HG03432 (cell line): ENCODE measurements around the gene C2CD5.
A peak's percentile ranks its signal among the peaks of the same experiment; 100 is the strongest.
"Not testable (repeated sequence)": the region's sequence is repeated elsewhere in the genome, so short reads cannot be mapped to it uniquely, and the experiment has no call there.

Source experiments
- ATAC-seq: cut with Tn5 transposase; IDR thresholded peaks from one replicate; pipeline ENCODE4 v1.9.1; 2021; ENCODE audit warnings: mild to moderate bottlenecking, moderate library complexity; ENCODE audit not compliant: unreplicated experiment

C2CD5 gene

DNA sequence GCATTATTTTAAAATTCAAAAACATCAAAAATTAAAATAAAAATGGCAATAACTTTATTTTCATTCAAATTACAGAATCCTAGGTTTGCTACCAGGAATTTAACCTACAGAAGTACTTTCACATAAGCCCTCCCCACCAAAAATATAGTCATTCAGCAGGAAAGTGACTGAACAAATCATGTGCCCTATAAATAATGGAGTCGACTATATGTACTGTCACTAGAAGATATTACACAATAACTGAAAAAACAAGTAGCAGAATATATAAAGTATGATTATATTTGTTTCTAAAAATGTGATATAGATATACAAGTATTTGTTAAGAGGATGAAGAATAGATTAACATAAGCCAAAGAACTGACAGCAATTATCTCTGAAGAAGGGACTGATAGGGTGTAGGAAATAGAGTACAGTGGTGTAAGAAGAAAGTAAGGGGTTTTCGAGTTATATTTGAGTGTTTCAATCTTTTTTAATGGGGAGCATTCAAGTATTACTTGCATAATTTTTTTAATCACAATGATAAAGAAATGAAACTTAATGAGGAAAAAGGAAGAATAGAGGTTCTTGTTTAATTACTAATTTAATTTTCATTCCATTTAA is 7.9 kb downstream of the C2CD5 start:
- ATAC-seq: no peak

DNA sequence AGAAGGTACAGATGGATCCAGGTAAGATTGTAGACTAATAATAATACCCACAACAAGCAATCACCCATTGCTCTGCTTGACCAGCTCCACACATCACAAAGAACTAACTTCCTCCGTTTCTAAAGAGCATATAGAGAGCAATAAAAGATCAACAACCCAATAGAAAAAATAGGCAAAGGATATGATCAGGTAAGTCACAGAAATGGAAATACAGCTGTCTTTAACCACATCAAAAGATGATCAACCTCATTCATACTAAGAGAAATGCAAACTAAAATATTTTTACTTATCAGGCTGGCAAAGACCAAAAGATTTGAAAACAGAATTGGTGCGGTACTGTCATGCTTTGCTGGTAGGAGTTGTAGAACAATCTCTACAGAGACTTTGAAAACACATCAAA is 8.9 kb downstream of the C2CD5 start:
- ATAC-seq: no peak

DNA sequence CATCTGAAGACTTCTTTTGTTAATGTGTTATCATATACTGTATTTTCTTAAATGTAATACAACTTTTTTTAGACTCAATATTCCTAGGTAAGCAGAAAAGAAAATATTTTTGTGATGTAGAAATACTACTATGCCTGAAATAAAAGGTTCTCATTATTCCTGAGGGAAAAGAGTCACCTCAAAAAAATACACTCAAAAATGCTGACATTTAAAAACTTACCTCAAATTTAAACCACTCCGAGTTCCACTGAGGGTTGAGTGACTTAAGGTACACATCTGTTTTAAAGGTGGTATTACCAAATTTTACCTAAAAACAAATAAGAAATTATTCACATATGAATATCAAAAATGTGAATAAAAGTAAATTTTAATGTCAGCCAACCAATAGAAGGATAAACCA is 9.3 kb downstream of the C2CD5 start:
- ATAC-seq: no peak

DNA sequence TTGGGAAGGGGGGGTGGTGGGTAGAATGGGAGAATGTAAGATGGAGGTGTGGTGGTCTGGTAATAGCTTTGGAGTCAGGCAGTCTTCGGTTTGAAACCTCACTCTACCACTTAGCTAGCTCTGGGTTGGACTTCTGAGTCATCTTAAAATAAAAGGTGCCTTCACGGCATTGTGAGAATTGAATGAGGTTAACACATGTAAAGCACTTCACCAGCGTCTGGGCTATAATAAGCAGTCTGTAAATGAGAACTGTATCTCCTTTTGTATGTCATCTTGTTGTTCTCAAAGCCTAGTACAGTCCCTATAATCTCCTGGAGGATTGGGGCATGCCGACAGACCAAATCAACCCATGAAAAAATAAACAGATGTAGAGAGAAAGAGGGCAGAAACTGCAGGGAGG is 11.2 kb downstream of the C2CD5 start:
- ATAC-seq: no peak

DNA sequence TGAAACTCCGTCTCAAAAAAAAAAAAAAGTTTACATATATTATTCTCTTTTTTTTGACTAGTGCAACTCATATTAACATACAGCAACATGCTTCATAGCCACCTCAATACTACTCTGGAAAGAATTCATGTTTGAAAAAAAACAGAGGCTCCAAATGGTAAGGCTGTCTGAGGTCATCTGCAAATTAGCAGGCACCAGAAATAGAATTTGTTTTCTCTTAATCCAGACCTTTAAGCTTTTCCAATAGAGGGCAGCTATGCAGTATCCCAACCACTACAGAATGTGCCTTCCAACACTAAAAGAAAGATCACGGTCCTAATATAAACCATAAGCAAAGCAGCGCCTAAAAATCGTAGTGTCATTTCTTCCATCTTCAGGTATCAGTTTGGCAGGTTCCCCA is 12.0 kb downstream of the C2CD5 start:
- no peak for ATAC-seq

DNA sequence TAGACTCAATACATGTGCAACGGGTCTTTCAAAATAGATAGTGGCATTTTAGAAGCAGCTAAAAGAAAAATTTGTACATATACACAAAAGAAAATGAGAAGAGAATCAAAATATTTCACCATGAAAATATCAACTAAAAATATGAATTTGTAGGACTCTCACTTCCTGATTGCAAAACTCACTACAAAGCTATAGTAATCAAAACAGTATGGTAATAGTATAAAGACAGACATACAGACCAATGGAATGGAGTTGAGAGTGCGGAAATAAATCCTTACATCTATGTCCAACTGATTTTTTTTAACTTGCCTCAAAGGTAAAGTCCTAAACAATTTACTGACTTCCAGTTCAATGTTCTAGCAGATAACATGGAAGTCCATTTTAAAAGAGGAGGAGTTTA is 13.1 kb downstream of the C2CD5 start:
- no peak for ATAC-seq

DNA sequence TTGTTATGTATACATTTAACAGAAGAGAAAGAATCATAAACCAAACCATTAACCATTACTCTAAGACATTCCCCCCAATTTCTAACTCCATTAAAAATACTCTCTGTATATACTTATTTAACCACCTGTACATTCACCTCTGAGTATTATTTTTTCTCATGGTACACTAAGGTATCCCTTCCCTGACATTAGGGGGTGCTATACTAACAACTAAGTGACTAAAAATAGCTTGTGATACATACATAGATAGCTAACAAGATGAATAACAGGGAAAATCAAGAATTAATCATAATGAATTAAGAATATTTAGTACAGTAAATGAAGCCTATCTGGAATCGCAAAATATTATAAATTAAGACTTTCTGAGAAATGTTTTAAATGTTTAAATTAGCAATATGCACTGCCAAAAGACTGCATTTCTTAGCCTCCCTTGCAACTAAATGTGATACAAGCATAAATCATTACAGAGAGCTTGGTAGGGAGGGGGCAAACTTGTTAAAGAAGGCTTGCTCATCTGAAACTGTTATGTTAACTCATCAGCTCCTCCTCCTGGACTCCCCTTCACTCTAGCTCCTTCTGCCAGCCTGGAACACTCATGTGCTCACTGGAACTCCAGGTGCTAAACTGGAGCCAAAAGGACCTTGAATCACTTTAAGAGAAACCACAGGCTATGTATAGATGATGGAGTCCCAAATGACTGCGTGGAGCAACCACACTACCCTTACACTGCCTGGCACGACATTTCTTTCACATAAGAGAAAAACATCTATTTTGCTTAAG is 14.9 kb downstream of the C2CD5 start:
- peak; percentile 85 for ATAC-seq

DNA sequence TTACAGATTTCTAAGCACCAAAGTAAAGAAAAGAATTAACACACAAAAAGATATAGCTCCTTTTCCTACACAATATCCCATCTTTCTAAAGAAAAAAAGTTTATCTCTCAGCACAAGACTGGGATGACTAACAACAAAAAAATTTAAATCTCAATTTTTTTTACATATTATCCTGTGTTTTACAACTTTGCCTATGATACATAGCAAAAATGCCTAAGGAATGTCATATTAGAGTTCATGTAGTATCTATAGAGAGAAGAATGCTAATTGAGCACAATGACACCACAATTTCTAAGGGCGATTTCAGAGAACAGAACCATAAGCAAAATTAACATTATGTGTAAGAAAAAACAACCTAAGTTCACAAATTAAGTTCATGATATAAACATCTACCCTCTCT is 16.3 kb downstream of the C2CD5 start:
- ATAC-seq: no peak

DNA sequence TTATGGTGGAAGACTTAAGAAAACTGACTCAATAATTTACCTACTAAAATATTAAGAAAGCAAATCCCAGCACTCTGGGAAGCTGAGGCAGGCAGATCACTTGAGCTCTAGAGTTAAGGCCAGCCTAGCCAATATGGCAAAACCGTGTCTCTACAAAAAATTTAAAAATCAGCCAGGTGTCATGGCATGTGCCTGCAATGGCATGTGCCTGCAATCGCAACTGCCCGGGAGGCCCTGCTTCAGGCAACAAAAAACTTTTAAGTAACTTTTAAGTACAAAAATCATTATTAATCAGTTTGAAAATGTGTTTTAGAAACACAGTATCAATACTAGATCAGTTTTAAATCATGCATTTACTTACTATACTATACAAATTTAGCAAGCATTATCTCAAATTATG is 17.5 kb downstream of the C2CD5 start:
- no peak for ATAC-seq

DNA sequence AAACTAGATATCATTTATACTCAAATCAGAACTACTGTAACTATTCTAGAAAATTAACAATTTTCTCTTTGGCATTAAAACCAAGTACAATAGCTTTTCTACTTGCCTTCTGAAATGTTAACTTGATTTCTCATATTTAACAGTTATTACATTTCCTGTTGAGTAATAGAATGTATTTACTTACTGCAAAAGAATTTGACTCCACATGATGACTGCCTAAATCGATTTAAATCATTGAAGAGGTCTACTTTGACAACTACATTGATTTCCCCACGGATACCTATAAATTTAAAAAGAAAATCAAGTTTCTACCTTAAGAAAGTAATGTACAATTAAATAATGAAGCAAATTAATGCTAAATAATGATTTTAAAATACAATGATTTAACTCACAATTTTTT is 18.9 kb downstream of the C2CD5 start:
- no peak for ATAC-seq

DNA sequence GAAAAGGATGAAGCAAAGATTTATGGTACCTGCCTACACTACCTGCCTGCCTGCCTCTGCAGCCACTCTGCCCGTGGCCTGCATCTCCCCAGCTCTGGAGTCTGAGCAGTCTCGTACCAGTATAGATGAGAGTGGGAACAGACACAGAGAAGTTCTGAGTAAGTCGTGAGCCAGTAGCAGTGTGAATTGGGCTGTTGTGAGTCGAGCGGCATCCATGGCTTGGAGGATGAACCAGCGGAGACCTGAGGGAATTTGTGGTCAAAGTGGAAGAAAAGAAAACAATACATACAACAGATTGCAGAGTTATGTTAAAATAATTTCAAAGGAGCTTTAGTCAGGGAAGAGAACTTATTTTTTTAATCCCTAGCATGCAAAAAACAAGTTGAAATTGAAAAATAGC is 25.3 kb downstream of the C2CD5 start:
- ATAC-seq: no peak

DNA sequence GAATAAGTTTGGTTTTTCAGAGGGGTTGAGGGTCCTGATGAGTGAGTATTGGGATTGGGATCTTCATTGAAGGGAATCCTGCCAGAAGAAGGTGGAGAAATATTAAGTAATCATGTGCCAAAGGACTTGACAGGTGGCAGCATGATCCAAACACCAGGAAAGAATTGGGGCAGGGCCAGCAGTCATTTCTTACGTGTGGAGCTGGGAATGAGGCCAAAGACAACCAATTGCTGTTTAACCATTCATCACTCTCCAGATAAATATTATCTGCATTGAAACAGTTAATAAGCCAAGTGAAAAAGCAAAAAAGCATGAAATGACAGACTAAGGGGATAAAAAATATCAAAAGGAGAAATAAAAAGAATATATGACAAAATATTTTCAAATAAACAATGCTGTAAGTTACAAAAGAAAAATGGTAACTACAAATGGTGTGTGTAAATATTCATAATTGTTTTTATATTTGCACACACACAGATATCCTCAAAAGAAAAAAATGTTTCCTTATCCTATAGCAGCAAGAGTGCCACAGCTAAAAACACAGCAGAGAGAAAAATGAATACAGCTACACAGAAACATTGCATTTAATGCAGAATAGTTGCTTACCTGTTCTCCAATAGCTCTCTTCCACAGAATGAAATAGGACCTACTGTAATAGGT is 26.2 kb downstream of the C2CD5 start:
- no peak for ATAC-seq

DNA sequence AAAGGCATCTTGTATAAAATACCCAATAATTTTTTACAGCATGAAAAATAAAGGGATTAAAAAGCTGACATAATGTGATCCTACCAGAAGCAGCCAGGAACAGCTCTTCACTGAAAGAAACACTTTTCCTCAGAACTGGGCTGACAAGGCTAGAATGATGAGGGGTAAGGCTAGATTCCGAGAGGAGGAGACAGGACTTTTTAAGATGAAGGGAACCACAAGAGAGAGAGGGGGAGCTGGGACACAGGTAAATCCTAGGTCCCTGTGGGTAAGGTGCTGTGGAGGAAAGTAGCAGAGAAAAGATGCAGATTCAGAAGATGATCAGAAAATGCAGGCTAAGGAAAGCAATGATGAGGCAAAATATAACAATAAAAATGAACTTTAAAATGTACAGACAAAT is 29.5 kb downstream of the C2CD5 start:
- no peak for ATAC-seq

DNA sequence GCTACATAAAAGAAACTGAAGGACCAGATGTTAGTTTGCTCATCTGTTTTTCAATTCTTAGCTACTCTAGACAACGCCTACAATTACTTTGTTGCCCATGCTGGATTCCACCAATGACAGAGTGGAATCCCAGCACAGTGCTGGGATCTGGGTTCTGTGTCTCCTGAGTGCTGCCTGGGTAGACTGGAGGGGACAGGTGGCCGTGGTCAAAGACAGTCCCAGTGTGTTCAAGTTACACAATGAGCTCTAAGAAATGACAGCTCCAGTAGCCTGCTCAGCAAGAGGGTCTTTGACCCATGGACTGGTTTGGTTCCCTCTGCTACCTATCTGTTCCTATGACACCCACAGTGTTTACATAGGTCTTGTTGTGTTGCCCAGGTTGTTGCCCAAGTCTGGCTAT is 38.5 kb downstream of the C2CD5 start:
- no peak for ATAC-seq

DNA sequence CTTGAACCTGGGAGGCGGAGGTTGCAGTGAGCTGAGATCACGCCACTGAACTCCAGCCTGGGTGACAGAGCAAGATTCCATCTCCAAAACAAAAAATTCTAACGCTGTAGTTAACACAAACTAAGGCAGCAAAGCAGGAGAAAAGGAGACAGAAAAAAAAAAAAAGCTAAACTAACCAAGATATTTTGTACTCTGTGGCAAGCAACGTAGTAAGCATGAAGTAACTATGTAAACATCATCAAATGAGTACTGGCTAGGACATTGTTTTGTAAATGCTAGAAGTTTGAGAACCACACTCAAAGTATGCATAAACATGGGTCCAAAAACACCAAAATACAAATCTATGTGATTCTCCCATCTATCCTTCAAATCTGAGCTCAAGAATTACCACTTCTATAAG is 44.2 kb downstream of the C2CD5 start:
- ATAC-seq: no peak

DNA sequence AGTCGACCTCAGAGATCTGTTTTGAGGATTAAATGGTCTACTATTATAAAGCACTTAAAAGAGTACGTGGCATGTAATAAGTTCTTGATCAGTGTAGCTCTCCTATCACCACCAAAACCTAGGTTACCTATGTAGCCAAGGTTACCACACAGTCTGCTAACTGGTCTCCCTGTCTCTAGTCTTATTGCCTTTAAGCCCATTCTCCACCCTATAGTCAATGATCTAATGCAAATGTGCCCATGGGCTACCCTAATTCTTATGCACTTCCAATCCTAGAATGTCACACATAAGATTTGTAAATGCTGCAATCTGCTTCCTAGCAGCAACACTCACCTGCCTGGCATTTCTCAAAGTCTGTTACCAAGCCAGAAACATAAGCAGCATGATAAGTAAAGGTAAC is 44.9 kb downstream of the C2CD5 start:
- no peak for ATAC-seq

DNA sequence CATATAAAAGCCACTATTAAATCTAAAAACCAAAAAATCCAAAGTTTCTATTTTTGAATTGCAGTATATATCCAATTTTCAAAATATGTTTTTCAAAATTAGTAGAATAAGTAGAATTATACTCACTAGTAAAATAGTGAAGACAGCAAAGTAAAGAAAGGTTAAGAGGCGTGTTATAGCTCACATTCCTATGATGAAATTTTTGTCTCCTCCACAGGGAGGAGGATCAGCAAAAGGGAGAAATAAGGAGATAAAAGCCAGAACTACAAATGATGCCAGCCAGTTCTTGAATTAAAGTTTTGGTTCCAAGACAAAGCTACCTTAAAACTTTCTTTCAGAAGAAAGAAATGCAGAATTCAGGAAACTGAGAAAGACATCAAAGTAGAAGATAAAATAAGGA is 50.0 kb downstream of the C2CD5 start:
- ATAC-seq: no peak

DNA sequence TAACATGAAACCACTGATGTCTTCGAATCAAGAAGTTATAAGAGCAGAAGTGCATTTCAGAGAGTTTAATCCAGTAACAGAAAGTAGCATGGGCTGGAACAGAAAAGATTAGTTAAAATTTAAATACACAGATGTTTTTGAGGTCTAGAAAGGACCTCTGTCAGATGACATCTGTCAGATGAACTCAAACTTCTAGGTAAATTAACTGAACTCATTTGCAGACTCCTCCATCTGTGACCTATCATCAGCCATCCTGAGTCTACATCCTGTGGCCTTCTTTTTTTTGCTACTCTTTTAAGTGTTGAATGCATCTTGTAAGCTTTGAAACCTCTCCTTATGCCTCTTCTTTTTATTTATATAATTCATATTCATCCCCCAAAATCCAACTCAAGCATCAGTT is 53.3 kb downstream of the C2CD5 start:
- no peak for ATAC-seq

DNA sequence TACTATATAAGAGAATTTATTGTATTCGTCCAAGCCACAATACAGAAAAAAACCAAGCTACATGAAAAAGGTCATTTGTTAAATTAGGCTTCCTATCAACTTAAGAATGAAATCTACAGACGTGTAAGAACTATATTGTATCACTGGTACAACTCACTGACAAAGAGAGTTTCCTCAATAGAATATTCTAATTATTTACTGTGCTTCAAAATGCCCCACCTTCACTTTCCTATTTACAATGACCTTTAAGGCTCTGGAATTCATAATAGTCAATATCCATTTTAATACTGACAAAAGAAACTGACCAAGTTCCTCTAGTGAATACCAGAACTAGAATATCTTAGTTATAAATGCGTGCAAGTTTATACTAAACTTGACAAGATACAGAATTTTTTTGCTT is 55.9 kb downstream of the C2CD5 start:
- ATAC-seq: no peak

DNA sequence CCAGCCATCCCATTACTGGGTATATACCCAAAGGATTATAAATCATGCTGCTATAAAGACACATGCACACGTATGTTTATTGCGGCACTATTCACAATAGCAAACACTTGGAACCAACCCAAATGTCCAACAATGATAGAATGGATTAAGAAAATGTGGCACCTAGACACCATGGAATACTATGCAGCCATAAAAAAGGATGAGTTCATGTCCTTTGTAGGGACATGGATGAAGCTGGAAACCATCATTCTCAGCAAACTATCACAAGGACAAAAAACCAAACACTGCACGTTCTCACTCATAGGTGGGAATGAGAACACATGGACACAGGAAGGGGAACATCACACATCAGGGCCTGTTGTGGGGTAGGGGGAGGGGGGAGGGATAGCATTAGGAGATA is 56.7 kb downstream of the C2CD5 start:
- not testable (repeated sequence) for ATAC-seq

DNA sequence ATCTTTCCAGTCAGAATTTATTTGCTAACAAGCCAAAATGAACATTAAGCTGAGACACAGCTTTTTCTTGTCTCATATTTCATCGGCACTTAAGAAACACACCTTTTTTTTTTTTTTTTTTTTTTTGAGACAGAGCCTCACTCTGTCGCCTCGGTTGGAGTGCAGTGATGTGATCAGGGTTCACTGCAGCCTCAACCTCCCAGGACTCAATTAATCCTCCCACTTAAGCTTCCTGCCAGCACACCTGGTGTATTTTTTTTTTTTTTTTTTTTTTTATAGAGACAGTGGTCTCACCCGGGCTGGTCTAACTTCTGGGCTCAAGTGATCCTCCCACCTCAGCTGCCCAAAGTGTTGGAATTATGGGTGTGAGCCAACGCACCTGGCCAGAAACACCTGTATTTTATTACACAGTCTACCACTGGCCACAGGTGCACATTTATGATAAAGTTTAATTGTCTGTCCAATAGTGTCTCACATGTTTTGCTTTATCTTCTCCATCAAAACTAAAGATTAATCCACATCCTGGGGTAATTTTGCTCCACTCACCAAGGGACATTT is 62.7 kb downstream of the C2CD5 start:
- no peak for ATAC-seq

DNA sequence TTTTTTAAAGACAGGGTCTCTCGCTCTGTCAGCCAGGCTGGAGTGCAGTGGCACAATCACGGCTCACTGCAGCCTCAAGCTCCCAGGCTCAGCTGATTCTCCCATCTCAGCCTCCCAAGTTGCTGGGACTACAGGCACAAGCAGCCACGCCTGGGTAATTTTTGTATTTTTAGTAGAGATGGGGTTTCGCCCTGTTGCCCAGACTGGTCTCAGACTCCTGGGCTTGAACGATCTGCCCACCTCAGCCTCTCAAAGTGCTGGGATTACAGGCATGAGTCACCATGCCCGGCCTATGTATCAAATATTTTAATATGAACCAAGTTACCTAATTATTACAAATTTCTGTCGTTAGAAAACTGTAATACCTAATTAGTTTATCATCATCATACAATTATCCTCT is 63.5 kb downstream of the C2CD5 start:
- not testable (repeated sequence) for ATAC-seq
